Chondrocyte (in vitro differentiated cells): ENCODE measurements around the gene CLEC9A. TPM values are rescaled to one million over a fixed set of nuclear protein-coding genes. Genes with fewer than 3 reads are reported as not detected.

Experiments
- DNase-seq: peaks from one replicate; pipeline ENCODE4 v3.0.0; 2021; ENCODE audit warnings: mixed read lengths, low spot score
- H3K27ac Mint-ChIP-seq: one replicate; pipeline ENCODE4 v1.8.0; 2021; ENCODE audit warnings: mild to moderate bottlenecking, moderate library complexity, mixed read lengths; ENCODE audit not compliant: unreplicated experiment
- H3K27me3 Mint-ChIP-seq: 2 replicates; pipeline ENCODE4 v1.8.0; 2021; ENCODE audit warnings: low read depth, mixed read lengths
- H3K36me3 Mint-ChIP-seq: 2 replicates; pipeline ENCODE4 v1.8.0; 2021; ENCODE audit warnings: low read depth, mixed read lengths
- H3K4me1 Mint-ChIP-seq: 2 replicates; pipeline ENCODE4 v1.8.0; 2021; ENCODE audit warnings: low read depth, mild to moderate bottlenecking, mixed read lengths
- H3K4me3 Mint-ChIP-seq: one replicate; pipeline ENCODE4 v1.8.0; 2021; ENCODE audit warnings: mild to moderate bottlenecking, moderate library complexity, mixed read lengths; ENCODE audit not compliant: unreplicated experiment
- H3K9me3 Mint-ChIP-seq: 2 replicates; pipeline ENCODE4 v1.8.0; 2021; ENCODE audit warnings: low read depth, mixed read lengths
- CTCF ChIP-seq: fragments of 200-600 bp; sonication (generic); IDR thresholded peaks from 2 replicates; pipeline ENCODE4 v1.5.0; 2021; ENCODE audit warnings: antibody characterized with exemption, mild to moderate bottlenecking, moderate library complexity
- total RNA-seq: library from RNA; stranded (reverse); gene quantifications from 3 replicates; pipeline ENCODE4 v1.2.1, GENCODE V29; 2021

The CLEC9A gene
- total RNA-seq, 1 donor from 2014 or later: not detected

GRCh38 chr12:10069976-10070375, 39.5 kb downstream of the CLEC9A start:
- TF ChIP-seq CTCF: no peak
- no peak for DNase-seq
- Mint-ChIP-seq H3K9me3 (no peaks in the 10 kb centered on the region), H3K27me3 (no peaks in the 10 kb centered on the region), H3K27ac (no peak overlapping the region), H3K4me1 (no peaks in the 10 kb centered on the region), H3K36me3 (no peaks in the 10 kb centered on the region), H3K4me3 (no peak overlapping the region)

- no peak overlapping the region for H3K4me3 Mint-ChIP-seq
- no peaks in the 10 kb centered on the region for H3K27me3 Mint-ChIP-seq
- no peak for TF ChIP-seq CTCF
- no peaks in the 10 kb centered on the region for H3K9me3 Mint-ChIP-seq
- no peaks in the 10 kb centered on the region for H3K36me3 Mint-ChIP-seq
- no peak overlapping the region for H3K27ac Mint-ChIP-seq
- DNase-seq: no peak
- H3K4me1 Mint-ChIP-seq: no peaks in the 10 kb centered on the region
Measured at GRCh38 chr12:10070380-10070779, 39.9 kb downstream of the CLEC9A start.

GRCh38 chr12:10072131-10072530, 41.6 kb downstream of the CLEC9A start:
- no peak for TF ChIP-seq CTCF
- no peak for DNase-seq
- Mint-ChIP-seq H3K9me3 (no peaks in the 10 kb centered on the region), H3K27ac (no peak overlapping the region), H3K27me3 (no peaks in the 10 kb centered on the region), H3K4me3 (no peak overlapping the region), H3K4me1 (no peaks in the 10 kb centered on the region), H3K36me3 (no peaks in the 10 kb centered on the region)

- Mint-ChIP-seq H3K27me3 (peaks cover 4% of the 10 kb centered on the region), H3K27ac (no peak overlapping the region), H3K36me3 (no peaks in the 10 kb centered on the region), H3K4me1 (no peaks in the 10 kb centered on the region), H3K4me3 (no peak overlapping the region), H3K9me3 (no peaks in the 10 kb centered on the region)
- no peak for TF ChIP-seq CTCF
- DNase-seq: no peak
Measured at GRCh38 chr12:10073261-10073660, 42.8 kb downstream of the CLEC9A start.

- peaks cover 4% of the 10 kb centered on the region for H3K27me3 Mint-ChIP-seq
- H3K4me3 Mint-ChIP-seq: no peak overlapping the region
- H3K36me3 Mint-ChIP-seq: no peaks in the 10 kb centered on the region
- no peak for TF ChIP-seq CTCF
- no peaks in the 10 kb centered on the region for H3K4me1 Mint-ChIP-seq
- no peak overlapping the region for H3K27ac Mint-ChIP-seq
- peaks cover 2% of the 10 kb centered on the region for H3K9me3 Mint-ChIP-seq
- DNase-seq: no peak
Measured at GRCh38 chr12:10075451-10075850, 45.0 kb downstream of the CLEC9A start.
